ENCODE data around the gene CNDP1.
A peak's percentile ranks its signal among the peaks of the same experiment; 100 is the strongest.

Gene CNDP1

DNA sequence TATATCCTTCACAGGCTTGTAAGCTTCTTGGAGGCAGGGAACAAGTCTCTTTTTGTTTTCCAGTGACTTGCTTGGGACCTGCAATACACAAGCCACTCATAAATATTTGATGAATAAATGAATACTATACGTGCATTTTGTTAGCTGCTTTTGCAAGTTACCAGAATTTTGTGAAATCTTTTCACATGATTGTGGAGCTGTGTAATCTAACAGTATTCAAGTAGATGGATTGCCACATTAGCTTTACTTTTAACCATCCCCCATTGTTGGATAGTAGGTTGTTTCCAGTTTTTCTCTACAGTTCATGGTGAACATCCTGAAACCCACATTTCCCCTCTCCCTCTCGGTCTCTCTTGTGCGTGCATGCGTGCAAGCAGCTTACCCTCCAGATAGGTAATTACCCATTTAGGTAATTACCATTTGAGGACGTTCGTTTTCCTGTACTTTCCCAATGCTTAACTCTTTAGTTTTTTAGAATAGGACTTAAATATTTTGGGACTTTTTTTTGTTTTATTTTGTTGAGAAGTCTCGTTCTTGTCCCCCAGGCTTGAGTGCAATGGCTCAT lies 75.8 kb downstream of the CNDP1 start:
- H3K36me3 Mint-ChIP-seq (ENCODE audit: low read depth): no peaks in the 10 kb centered on the region
- no peaks in the 10 kb centered on the region for H3K27me3 Mint-ChIP-seq
- intact Hi-C loops (cut with micrococcal nuclease): no loop called here
- peaks cover 27% of the 10 kb centered on the region for H3K4me1 Mint-ChIP-seq (ENCODE audit: low read depth)
- no peak overlapping the region for H3K4me3 Mint-ChIP-seq
- H3K9me3 Mint-ChIP-seq: no peaks in the 10 kb centered on the region
- no peak overlapping the region for H3K27ac Mint-ChIP-seq

GRCh38 chr18:74610860-74611259 lies 76.6 kb downstream of the CNDP1 start:
- no peaks in the 10 kb centered on the region for H3K36me3 Mint-ChIP-seq (ENCODE audit: low read depth)
- H3K9me3 Mint-ChIP-seq: no peaks in the 10 kb centered on the region
- no peaks in the 10 kb centered on the region for H3K27me3 Mint-ChIP-seq
- peaks cover 27% of the 10 kb centered on the region for H3K4me1 Mint-ChIP-seq (ENCODE audit: low read depth)
- H3K4me3 Mint-ChIP-seq: no peak overlapping the region
- H3K27ac Mint-ChIP-seq: no peak overlapping the region
- intact Hi-C loops (cut with micrococcal nuclease): no loop called here

DNA sequence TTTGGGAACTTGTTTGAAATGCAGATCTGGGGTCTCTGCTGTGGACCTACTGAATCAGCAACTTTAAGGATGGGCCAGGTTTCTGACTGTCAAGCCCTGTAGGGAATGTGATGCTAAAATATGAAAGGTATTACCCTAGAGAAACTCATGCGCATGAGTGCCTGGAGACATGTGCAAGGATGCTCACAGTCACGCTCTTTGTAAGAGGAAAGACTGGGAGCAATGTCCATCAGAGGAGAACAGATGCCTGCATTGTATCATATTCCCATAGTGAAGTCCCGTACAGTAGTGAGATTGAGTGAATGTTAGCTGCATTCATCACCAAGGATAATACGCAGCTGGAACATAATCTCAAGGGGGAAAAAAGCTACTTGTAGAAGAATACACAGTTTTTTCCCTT lies 77.5 kb downstream of the CNDP1 start:
- Mint-ChIP-seq H3K36me3 (ENCODE audit: low read depth) (no peaks in the 10 kb centered on the region), H3K4me1 (ENCODE audit: low read depth) (peaks cover 27% of the 10 kb centered on the region), H3K4me3 (no peak overlapping the region), H3K27me3 (no peaks in the 10 kb centered on the region), H3K27ac (no peak overlapping the region), H3K9me3 (no peaks in the 10 kb centered on the region)
- intact Hi-C loops (cut with micrococcal nuclease): no loop called here

DNA sequence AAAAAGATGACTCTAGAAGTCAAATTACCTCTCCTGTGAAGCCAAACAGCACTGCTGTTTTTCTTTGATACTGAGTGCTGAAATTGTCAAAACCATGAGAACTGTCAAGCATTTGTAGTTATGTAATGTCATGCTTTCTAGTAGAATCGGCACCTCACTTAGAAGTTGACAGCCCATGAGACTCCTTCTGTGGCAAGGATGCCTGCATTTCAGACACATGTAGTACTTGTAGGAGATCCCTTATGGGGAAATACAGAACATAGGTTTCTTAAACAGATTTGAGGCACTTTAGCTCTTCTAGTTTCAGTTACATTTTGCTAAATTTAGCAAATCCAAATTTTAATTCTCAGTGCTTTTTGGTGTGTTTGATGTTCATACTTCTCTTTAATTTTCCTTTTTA lies 79.1 kb downstream of the CNDP1 start:
- intact Hi-C loops (cut with micrococcal nuclease): no loop called here
- no peak overlapping the region for H3K4me3 Mint-ChIP-seq
- H3K27me3 Mint-ChIP-seq: no peaks in the 10 kb centered on the region
- H3K27ac Mint-ChIP-seq: no peak overlapping the region
- H3K4me1 Mint-ChIP-seq (ENCODE audit: low read depth): peaks cover 27% of the 10 kb centered on the region
- H3K36me3 Mint-ChIP-seq (ENCODE audit: low read depth): no peaks in the 10 kb centered on the region
- no peaks in the 10 kb centered on the region for H3K9me3 Mint-ChIP-seq

- Mint-ChIP-seq H3K4me1 (ENCODE audit: low read depth) (peaks cover 6% of the 10 kb centered on the region), H3K4me3 (no peak overlapping the region), H3K9me3 (no peaks in the 10 kb centered on the region), H3K36me3 (ENCODE audit: low read depth) (no peaks in the 10 kb centered on the region), H3K27me3 (no peaks in the 10 kb centered on the region), H3K27ac (no peak overlapping the region)
- intact Hi-C loops (cut with micrococcal nuclease): no loop called here
These were observed 82.2 kb downstream of the CNDP1 start for GRCh38 chr18:74616494-74616893.

GRCh38 chr18:74617486-74617885 lies 83.2 kb downstream of the CNDP1 start:
- Mint-ChIP-seq H3K4me1 (ENCODE audit: low read depth) (peaks cover 5% of the 10 kb centered on the region), H3K27ac (no peak overlapping the region), H3K36me3 (ENCODE audit: low read depth) (no peaks in the 10 kb centered on the region), H3K4me3 (no peak overlapping the region), H3K9me3 (no peaks in the 10 kb centered on the region), H3K27me3 (no peaks in the 10 kb centered on the region)
- intact Hi-C loops (cut with micrococcal nuclease): no loop called here

DNA sequence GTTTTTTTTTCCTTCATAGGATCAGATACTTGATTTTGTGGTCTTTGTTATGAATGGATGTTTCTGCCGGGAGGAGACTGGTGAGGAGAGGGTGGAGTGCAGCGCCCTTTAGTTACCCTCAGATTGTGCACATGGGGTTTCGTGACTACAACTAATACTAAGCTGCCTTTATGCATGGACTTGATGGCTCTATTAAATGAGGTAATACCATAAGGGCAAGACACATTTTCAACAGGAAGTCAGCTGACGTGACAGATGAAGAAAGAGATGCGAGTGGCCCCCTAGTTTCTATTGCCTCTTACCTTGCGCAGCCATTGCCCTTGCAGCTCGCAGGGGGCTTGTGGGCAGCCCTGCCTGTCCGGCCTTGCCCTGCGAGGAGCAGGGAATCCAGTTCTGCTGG lies 87.8 kb downstream of the CNDP1 start:
- Mint-ChIP-seq H3K9me3 (no peaks in the 10 kb centered on the region), H3K36me3 (ENCODE audit: low read depth) (no peaks in the 10 kb centered on the region), H3K4me1 (ENCODE audit: low read depth) (peaks cover 4% of the 10 kb centered on the region), H3K27ac (no peak overlapping the region), H3K4me3 (no peak overlapping the region), H3K27me3 (no peaks in the 10 kb centered on the region)
- intact Hi-C loops (cut with micrococcal nuclease): no loop called here

- no peaks in the 10 kb centered on the region for H3K27me3 Mint-ChIP-seq
- no peak overlapping the region for H3K4me3 Mint-ChIP-seq
- intact Hi-C loops (cut with micrococcal nuclease): no loop called here
- no peaks in the 10 kb centered on the region for H3K36me3 Mint-ChIP-seq (ENCODE audit: low read depth)
- H3K9me3 Mint-ChIP-seq: no peaks in the 10 kb centered on the region
- H3K27ac Mint-ChIP-seq: no peak overlapping the region
- H3K4me1 Mint-ChIP-seq (ENCODE audit: low read depth): peaks cover 12% of the 10 kb centered on the region
These were observed 88.9 kb downstream of the CNDP1 start for GRCh38 chr18:74623047-74623816.

DNA sequence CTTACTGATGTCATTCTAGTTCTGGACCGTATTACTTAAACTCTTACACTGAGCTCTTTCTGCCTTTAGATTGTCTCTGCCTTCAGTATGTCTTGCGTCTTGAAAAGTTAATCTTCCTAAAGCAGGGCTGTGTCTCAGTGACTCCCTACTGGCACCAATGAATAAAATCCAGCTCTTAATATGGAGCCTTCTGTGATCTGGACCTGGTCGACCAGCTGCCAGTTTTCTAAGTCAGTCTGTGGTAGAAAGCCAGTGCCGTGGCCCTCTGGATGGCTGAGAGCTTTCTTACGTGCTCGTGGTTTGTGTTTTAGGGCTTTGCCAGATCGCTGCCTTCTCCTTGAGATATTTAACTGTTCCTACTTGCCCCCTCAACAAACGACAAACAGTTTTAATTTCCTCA lies 90.2 kb downstream of the CNDP1 start:
- intact Hi-C loops (cut with micrococcal nuclease): no loop called here
- H3K9me3 Mint-ChIP-seq: no peaks in the 10 kb centered on the region
- no peak overlapping the region for H3K27ac Mint-ChIP-seq
- no peaks in the 10 kb centered on the region for H3K27me3 Mint-ChIP-seq
- peaks cover 12% of the 10 kb centered on the region for H3K4me1 Mint-ChIP-seq (ENCODE audit: low read depth)
- H3K36me3 Mint-ChIP-seq (ENCODE audit: low read depth): no peaks in the 10 kb centered on the region
- H3K4me3 Mint-ChIP-seq: no peak overlapping the region

- Mint-ChIP-seq H3K4me1 (ENCODE audit: low read depth) (peaks cover 12% of the 10 kb centered on the region), H3K27me3 (no peaks in the 10 kb centered on the region), H3K4me3 (no peak overlapping the region), H3K36me3 (ENCODE audit: low read depth) (no peaks in the 10 kb centered on the region), H3K27ac (no peak overlapping the region), H3K9me3 (no peaks in the 10 kb centered on the region)
- intact Hi-C loops (cut with micrococcal nuclease): no loop called here
These were observed 90.9 kb downstream of the CNDP1 start for GRCh38 chr18:74625157-74625556.

DNA sequence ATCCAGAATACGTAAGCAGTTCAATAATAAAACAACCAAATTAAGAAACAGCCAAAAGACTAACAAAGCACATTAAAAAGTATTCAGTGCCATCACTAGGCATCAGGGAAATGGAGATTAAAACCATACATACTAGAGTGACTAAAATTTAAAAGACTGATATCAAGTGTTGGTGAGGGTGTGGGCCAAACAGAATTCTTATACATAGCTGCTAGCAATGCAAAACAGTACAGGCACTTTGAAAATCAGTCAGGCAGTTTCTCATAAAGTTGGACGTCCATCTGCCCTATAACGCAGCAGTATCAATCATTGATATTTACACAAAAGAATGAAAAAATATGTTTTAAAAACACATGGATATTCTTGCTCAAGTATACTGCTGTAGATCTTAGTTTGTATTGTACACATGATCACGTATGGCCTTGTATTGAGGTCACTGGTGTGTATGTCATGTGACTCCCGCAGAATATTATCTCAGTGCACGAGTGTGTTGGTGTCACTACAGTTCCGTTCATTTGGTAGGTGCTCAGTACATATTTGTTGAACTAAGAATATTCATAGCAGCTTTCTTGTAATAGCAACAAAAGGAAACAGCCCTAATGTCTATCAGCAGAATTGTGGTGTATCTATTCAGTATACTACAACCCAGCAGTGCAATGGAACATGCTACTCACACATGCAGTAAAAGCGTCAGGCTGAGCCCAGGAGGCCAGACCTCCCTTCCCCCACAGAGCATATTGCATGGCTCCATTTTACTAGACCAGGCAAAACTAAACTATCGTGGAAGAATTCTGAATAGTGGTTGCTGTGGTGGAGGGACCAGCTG lies 92.0 kb downstream of the CNDP1 start:
- H3K27me3 Mint-ChIP-seq: no peaks in the 10 kb centered on the region
- intact Hi-C loops (cut with micrococcal nuclease): no loop called here
- no peaks in the 10 kb centered on the region for H3K36me3 Mint-ChIP-seq (ENCODE audit: low read depth)
- H3K27ac Mint-ChIP-seq: no peak overlapping the region
- H3K4me3 Mint-ChIP-seq: no peak overlapping the region
- peaks cover 22% of the 10 kb centered on the region for H3K4me1 Mint-ChIP-seq (ENCODE audit: low read depth)
- H3K9me3 Mint-ChIP-seq: no peaks in the 10 kb centered on the region

- Mint-ChIP-seq H3K4me1 (ENCODE audit: low read depth) (peaks cover 41% of the 10 kb centered on the region), H3K4me3 (no peak overlapping the region), H3K27ac (no peak overlapping the region), H3K36me3 (ENCODE audit: low read depth) (peaks cover 40% of the 10 kb centered on the region), H3K9me3 (no peaks in the 10 kb centered on the region), H3K27me3 (no peaks in the 10 kb centered on the region)
- intact Hi-C loops (cut with micrococcal nuclease): no loop called here
These were observed 96.5 kb downstream of the CNDP1 start for GRCh38 chr18:74630804-74631203.

DNA sequence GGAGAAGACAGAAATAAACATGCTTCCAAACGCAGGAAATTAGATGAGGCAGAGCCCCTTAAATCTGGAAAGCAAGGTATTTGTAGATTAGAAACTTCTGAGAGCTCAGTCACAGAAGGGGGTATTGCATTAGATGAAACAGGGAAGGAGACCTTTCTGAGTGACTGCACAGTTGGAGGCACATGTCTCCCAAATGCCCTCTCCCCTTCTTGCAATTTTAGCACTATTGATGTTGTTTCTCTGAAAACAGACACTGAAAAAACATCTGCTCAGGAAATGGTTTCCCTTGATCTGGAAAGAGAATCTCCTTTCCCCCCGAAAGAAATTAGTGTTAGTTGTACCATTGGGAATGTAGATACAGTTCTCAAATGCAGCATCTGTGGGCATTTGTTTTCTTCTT lies 96.9 kb downstream of the CNDP1 start:
- no peaks in the 10 kb centered on the region for H3K27me3 Mint-ChIP-seq
- intact Hi-C loops (cut with micrococcal nuclease): no loop called here
- no peak overlapping the region for H3K4me3 Mint-ChIP-seq
- H3K9me3 Mint-ChIP-seq: no peaks in the 10 kb centered on the region
- H3K36me3 Mint-ChIP-seq (ENCODE audit: low read depth): peaks cover 40% of the 10 kb centered on the region
- peaks cover 41% of the 10 kb centered on the region for H3K4me1 Mint-ChIP-seq (ENCODE audit: low read depth)
- H3K27ac Mint-ChIP-seq: peak overlapping the region; percentile 64

- Mint-ChIP-seq H3K36me3 (ENCODE audit: low read depth) (peaks cover 40% of the 10 kb centered on the region), H3K9me3 (no peaks in the 10 kb centered on the region), H3K27ac (peak overlapping the region; percentile 64), H3K4me1 (ENCODE audit: low read depth) (peaks cover 41% of the 10 kb centered on the region), H3K27me3 (no peaks in the 10 kb centered on the region), H3K4me3 (no peak overlapping the region)
- intact Hi-C loops (cut with micrococcal nuclease): no loop called here
These were observed 97.5 kb downstream of the CNDP1 start for GRCh38 chr18:74631623-74632350.

Measured in dendritic cell treated with granulocyte-macrophage colony-stimulating factor and Interleukin-4, amounts not matched to agents 40 ng/mL and 50 ng/mL, for 4 days (primary cell).